Measurements from ENCODE around the gene SYCP1. TPM values are rescaled to one million over a fixed set of nuclear protein-coding genes. Genes with fewer than 3 reads are reported as not detected.

Gene SYCP1
- total and polyA plus RNA-seq, 8 donors: 0.20 to 0.38 (median 0.32) TPM; not detected in 2

DNA sequence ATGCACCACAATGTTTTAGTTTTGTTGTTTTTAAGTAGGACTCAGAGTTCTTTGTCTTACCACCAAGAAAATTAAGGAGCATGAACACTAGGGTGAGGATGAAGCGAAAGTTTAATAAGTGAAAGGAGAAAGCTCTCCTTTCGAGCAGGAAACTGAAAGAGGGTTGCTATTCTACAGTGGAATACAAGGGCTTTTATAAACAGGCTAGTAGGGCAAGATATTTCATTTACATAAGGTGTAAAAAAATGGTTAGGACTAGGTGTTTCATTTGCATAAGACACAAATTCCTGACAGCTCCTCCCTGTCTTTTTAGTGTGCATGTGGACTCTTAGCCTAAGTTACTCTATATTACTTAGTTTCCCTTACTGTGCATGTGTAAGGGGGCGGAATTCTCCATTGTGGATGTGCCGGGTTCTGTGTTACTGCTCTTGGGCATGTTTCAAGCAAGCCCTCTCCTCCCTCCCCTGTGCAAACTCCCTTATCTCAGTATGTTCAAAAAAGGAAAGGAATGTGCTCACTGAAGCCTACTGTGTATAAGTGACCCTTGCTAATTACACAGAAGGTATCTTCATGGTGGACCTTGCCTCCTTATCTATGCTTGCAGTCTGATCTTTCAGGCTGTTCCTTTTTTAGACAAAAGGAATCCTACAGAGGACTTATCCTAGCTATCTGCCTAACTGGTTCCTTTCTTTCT, 182.3 kb downstream of the SYCP1 start:
- Histone ChIP-seq H3K27ac (no peak overlapping the region), H3K4me1 (no peaks in the 10 kb centered on the region), H3K36me3 (no peaks in the 10 kb centered on the region), H3K27me3 (no peaks in the 10 kb centered on the region), H3K4me3 (no peak overlapping the region), H3K9me3 (no peaks in the 10 kb centered on the region)
- peak; percentile 90 for ATAC-seq
- intact Hi-C loops (cut with DNase I): no loop called here
- no peak for DNase-seq
- TF ChIP-seq, protein P1, sequence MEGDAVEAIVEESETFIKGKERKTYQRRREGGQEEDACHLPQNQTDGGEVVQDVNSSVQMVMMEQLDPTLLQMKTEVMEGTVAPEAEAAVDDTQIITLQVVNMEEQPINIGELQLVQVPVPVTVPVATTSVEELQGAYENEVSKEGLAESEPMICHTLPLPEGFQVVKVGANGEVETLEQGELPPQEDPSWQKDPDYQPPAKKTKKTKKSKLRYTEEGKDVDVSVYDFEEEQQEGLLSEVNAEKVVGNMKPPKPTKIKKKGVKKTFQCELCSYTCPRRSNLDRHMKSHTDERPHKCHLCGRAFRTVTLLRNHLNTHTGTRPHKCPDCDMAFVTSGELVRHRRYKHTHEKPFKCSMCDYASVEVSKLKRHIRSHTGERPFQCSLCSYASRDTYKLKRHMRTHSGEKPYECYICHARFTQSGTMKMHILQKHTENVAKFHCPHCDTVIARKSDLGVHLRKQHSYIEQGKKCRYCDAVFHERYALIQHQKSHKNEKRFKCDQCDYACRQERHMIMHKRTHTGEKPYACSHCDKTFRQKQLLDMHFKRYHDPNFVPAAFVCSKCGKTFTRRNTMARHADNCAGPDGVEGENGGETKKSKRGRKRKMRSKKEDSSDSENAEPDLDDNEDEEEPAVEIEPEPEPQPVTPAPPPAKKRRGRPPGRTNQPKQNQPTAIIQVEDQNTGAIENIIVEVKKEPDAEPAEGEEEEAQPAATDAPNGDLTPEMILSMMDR (IDR thresholded peaks at IDR 0.05): no peak

DNA sequence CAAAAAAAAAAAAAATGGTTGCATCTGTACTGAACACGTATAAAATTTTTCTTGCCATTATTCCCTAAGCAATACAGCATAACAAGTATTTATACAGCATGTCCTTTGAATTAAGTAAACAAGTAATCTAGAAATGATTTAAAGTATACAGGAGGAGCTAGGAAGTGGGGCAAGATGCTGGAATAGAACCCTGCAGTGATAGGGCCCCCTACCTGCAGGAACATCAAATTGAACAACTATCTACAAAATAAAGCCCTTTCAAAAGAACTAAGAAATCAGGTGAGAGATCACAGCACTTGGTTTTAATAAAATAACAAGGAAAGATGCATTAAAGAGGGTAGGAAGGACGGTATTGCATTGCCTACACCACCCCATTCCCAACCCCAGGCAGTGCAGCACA, 185.8 kb downstream of the SYCP1 start:
- Histone ChIP-seq H3K4me1 (no peaks in the 10 kb centered on the region), H3K27ac (no peak overlapping the region), H3K9me3 (no peaks in the 10 kb centered on the region), H3K4me3 (no peak overlapping the region), H3K27me3 (no peaks in the 10 kb centered on the region), H3K36me3 (no peaks in the 10 kb centered on the region)
- intact Hi-C loops (cut with DNase I): no loop called here
- TF ChIP-seq, protein P1 (IDR thresholded peaks at IDR 0.05): no peak
- no peak for ATAC-seq
- DNase-seq: no peak

DNA sequence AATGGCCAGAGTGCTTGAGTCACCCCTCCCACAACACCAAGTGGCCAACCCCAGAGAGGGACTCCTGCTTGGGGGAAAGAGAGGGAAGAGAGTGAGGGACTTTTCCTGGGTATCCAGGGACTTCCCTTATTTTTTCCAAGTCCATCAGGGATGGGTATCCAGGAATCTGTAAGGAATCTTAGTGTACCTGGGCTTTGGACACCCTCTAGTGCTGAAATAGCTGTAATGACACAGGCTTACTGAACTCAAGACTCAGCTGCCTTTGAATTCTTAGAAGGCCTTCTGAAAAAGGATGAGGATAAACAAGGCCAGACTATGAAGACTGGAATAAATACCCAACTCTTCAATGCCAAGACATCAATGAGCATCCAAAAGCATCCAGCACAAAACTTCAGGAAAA, 187.0 kb downstream of the SYCP1 start:
- Histone ChIP-seq H3K4me3 (no peak overlapping the region), H3K9me3 (no peaks in the 10 kb centered on the region), H3K27me3 (no peaks in the 10 kb centered on the region), H3K4me1 (no peaks in the 10 kb centered on the region), H3K27ac (no peak overlapping the region), H3K36me3 (no peaks in the 10 kb centered on the region)
- ATAC-seq (peak; percentile 59), DNase-seq (no peak)
- TF ChIP-seq, protein P1 (IDR thresholded peaks at IDR 0.05): no peak
- intact Hi-C loops (cut with DNase I): no loop called here

Other genes starting within 250 kb of the SYCP1 start
- 1 to 10 TPM; 3.2 to 4.7 TPM for gene DENND2C, start 184.8 kb upstream of the SYCP1 start, total RNA-seq
- 1 to 10 TPM; 4.3 to 5.4 (median 5.1) TPM for gene DENND2C, start 184.8 kb upstream of the SYCP1 start, polyA plus RNA-seq (ENCODE audit: insufficient read length in 6 of 6)
- under 1 TPM in 1 of 2 donors, not detected in 1; 0.79 TPM for gene AMPD1, start 159.3 kb upstream of the SYCP1 start, total RNA-seq
- not detected for gene AMPD1, start 159.3 kb upstream of the SYCP1 start, polyA plus RNA-seq (ENCODE audit: insufficient read length in 6 of 6)
- gene NRAS, start 138.1 kb upstream of the SYCP1 start, total RNA-seq: 10 to 100 TPM; 31.3 to 39.6 TPM
- gene NRAS, start 138.1 kb upstream of the SYCP1 start, polyA plus RNA-seq (ENCODE audit: insufficient read length in 6 of 6): 10 to 100 TPM; 53.9 to 62.4 (median 58.4) TPM
- 100 to 1,000 TPM; 493 to 524 TPM for gene CSDE1, start 96.9 kb upstream of the SYCP1 start, total RNA-seq
- gene CSDE1, start 96.9 kb upstream of the SYCP1 start, polyA plus RNA-seq (ENCODE audit: insufficient read length in 6 of 6): 100 to 1,000 TPM; 390 to 467 (median 423) TPM
- gene SIKE1, start 74.2 kb upstream of the SYCP1 start, total RNA-seq: 10 to 100 TPM; 37.7 to 42.7 TPM
- 10 to 100 TPM; 45.7 to 59.3 (median 50.2) TPM for gene SIKE1, start 74.2 kb upstream of the SYCP1 start, polyA plus RNA-seq (ENCODE audit: insufficient read length in 6 of 6)
- gene TSHB, start 175.0 kb downstream of the SYCP1 start, total RNA-seq: not detected
- gene TSHB, start 175.0 kb downstream of the SYCP1 start, polyA plus RNA-seq (ENCODE audit: insufficient read length in 6 of 6): not detected
- gene TSPAN2, start 234.6 kb downstream of the SYCP1 start, total RNA-seq: 10 to 100 TPM in 1 of 2 donors, 1 to 10 TPM in 1; 8.7 to 10.6 TPM
- gene TSPAN2, start 234.6 kb downstream of the SYCP1 start, polyA plus RNA-seq (ENCODE audit: insufficient read length in 6 of 6): 10 to 100 TPM in 1 of 6 donors, 1 to 10 TPM in 5; 7.9 to 10.5 (median 8.8) TPM

Data from left lung (tissue), 10 donors.